K562 (cell line): ENCODE measurements around the gene TMEM229B. TPM values are rescaled to one million over a fixed set of nuclear protein-coding genes. Genes with fewer than 3 reads are reported as not detected.

Source experiments
- ATAC-seq: fragments of 200-7000 bp; cut with Tn5 transposase; 3 replicates; pipeline ENCODE4 v1.9.1; 2020; ENCODE audit warnings: moderate library complexity
- BruUV-seq: library from RNA; stranded (reverse); fragments of 400-500 nt; replicated peaks from 2 replicates; lab custom pipeline; 2021; lab: Mats Ljungman, UMichigan
- CTCF ChIA-PET: fragments of 300-600 bp; formaldehyde crosslinking; extraction: SDS; loops from one replicate; lab custom pipeline; 2021; ENCODE audit warnings: low intra/inter-chr PET ratio; lab: Yijun Ruan, JAX
- POLR2A ChIA-PET: fragments of 300-600, 350-650 bp; sonication (Branson Sonifier 250); formaldehyde crosslinking; extraction: SDS; loops from one replicate; lab custom pipeline; 2021; ENCODE audit warnings: antibody characterized with exemption, inconsistent platforms; lab: Yijun Ruan, JAX
- DNase-seq, 4 experiments: peaks; one replicate each; pipeline versions ENCODE4 v3.0.0 to v3.0.0-alpha.2; 2011 to 2018; ENCODE audit warnings: low spot score in 3 of 4, mixed read lengths in 3 of 4; ENCODE audit errors: extremely low read depth in 1 of 4
- FAIRE-seq: peaks from 2 replicates; lab custom pipeline; 2011; peaks lifted over from hg19 to GRCh38; lab: Jason Lieb, UNC
- H2AFZ ChIP-seq: 2 replicates; pipeline ENCODE4 v1.6.0; 2011; ENCODE audit warnings: low read depth, low read length, control low read depth, inconsistent platforms
- H3K27ac ChIP-seq: fragments of 200-600 bp; 3 replicates; pipeline ENCODE4 v1.8.0; 2011; ENCODE audit warnings: low read depth, mild to moderate bottlenecking, control low read depth, inconsistent platforms, low read length, moderate library complexity, mixed read lengths; ENCODE audit errors: extremely low read depth
- H3K27me3 ChIP-seq, 2 experiments: fragments of 300-600 bp in 1 of 2; 2 replicates in 1 of 2; 3 replicates in 1 of 2; pipeline versions ENCODE4 v1.6.0 to v1.8.0; 2011; ENCODE audit warnings: inconsistent platforms in 2 of 2, low read length in 2 of 2, mild to moderate bottlenecking in 1 of 2, mixed read lengths in 1 of 2, moderate library complexity in 1 of 2; ENCODE audit not compliant: control insufficient read depth in 2 of 2, insufficient read depth in 2 of 2
- H3K36me3 ChIP-seq: fragments of 300-600 bp; 3 replicates; pipeline ENCODE4 v1.8.0; 2011; ENCODE audit warnings: mild to moderate bottlenecking, low read length, inconsistent platforms; ENCODE audit not compliant: control insufficient read depth, insufficient read depth
- H3K4me1 ChIP-seq, 2 experiments: fragments of 200-600 bp in 1 of 2; replicated peaks in 1 of 2; 2 replicates in 1 of 2; 3 replicates in 1 of 2; pipeline versions ENCODE4 v1.5.1 to v1.8.0; 2011; ENCODE audit warnings: inconsistent platforms in 2 of 2, low read length in 2 of 2, mild to moderate bottlenecking in 1 of 2, mixed read lengths in 1 of 2, moderate library complexity in 1 of 2; ENCODE audit not compliant: control insufficient read depth in 2 of 2, insufficient read depth in 2 of 2
- H3K4me2 ChIP-seq: 2 replicates; pipeline ENCODE4 v1.6.1; 2011; ENCODE audit warnings: low read length, control low read depth, inconsistent platforms, mixed read lengths; ENCODE audit not compliant: insufficient read depth
- H3K4me3 ChIP-seq: fragments of 200-600 bp; sonication (generic), shearing (Covaris generic); 2 replicates; pipeline ENCODE4 v1.5.1; 2016; ENCODE audit warnings: control low read depth, inconsistent platforms
- H3K79me2 ChIP-seq: fragments of 200-600 bp; 3 replicates; pipeline ENCODE4 v1.8.0; 2011; ENCODE audit warnings: low read length, inconsistent platforms; ENCODE audit not compliant: control insufficient read depth, insufficient read depth
- H3K9ac ChIP-seq, 2 experiments: 2 replicates each; pipeline versions ENCODE4 v1.6.0 to v1.6.1; 2011; ENCODE audit warnings: low read depth in 2 of 2, low read length in 2 of 2, control low read depth in 1 of 2, inconsistent platforms in 1 of 2, mild to moderate bottlenecking in 1 of 2, mixed read lengths in 1 of 2; ENCODE audit not compliant: insufficient read depth in 1 of 2
- H3K9me1 ChIP-seq: one replicate; pipeline ENCODE4 v1.6.0; 2011; ENCODE audit warnings: inconsistent platforms, mild to moderate bottlenecking, low read length, moderate library complexity; ENCODE audit not compliant: control insufficient read depth, insufficient read depth
- H3K9me3 ChIP-seq: replicated peaks from 2 replicates; pipeline ENCODE4 v1.5.1; 2011; ENCODE audit warnings: low read depth, low read length, inconsistent platforms; ENCODE audit not compliant: control insufficient read depth, insufficient read depth
- H4K20me1 ChIP-seq: replicated peaks from 2 replicates; pipeline ENCODE4 v1.6.1; 2011; ENCODE audit warnings: low read length, inconsistent platforms, mixed read lengths; ENCODE audit not compliant: control insufficient read depth, insufficient read depth
- ELK3 ChIP-seq: fragments of 450-650 bp; formaldehyde crosslinking; IDR thresholded peaks from 2 replicates; pipeline ENCODE4 v1.4.0; 2020; ENCODE audit warnings: mild to moderate bottlenecking
- MCM7 ChIP-seq, 2 experiments: fragments of 450-650 bp; IDR thresholded peaks; 2 replicates each; pipeline ENCODE4 v1.6.1; 2016 to 2018
- NFRKB ChIP-seq: fragments of 450-650 bp; IDR thresholded peaks from 2 replicates; pipeline ENCODE4 v1.6.1; 2016; ENCODE audit warnings: low read depth
- RBM34 ChIP-seq: fragments of 200-400 bp; formaldehyde crosslinking; IDR thresholded peaks from 2 replicates; pipeline ENCODE4 v1.6.1; 2018; ENCODE audit warnings: low read length, borderline replicate concordance; ENCODE audit not compliant: insufficient read depth
- WGBS: fragments of 100-300 bp; shearing (Covaris generic); methylation state at CpG from one replicate; pipeline ENCODE4 v1.1.6; 2016; ENCODE audit warnings: low coverage, mixed read lengths; ENCODE audit not compliant: insufficient coverage; ENCODE audit errors: missing lambda C conversion rate; 5-methylcytosine and 5-hydroxymethylcytosine counted together
- in situ Hi-C: fragments of 300-500 bp; cut with MboI; formaldehyde crosslinking; loops from 4 replicates; pipeline ENCODE4 v1.15.0; 2018; ENCODE audit warnings: inconsistent platforms, mixed read lengths
- intact Hi-C: fragments of 100-400 bp; cut with micrococcal nuclease; formaldehyde crosslinking; loops from 2 replicates; pipeline ENCODE4 v1.14.2; 2022
- polyA plus RNA-seq, 8 experiments: library from polyadenylated mRNA; depleted of rRNA in 4 of 8; stranded (reverse) in 5 of 8; unstranded in 3 of 8; fragments of >200 nt; fragmentation: Nextera tagmentation in 2 of 8; fragmentation: Illumina TruSeq in 1 of 8; extraction: Ambion mirVana in 2 of 8; extraction: Trizol in 1 of 8; gene quantifications; 2 replicates each; pipeline versions ENCODE4 v1.2.1 to v1.2.3, GENCODE V29; 2011 to 2014; ENCODE audit warnings: inconsistent platforms in 1 of 8, missing spikeins in 1 of 8
- total RNA-seq, 7 experiments: library from RNA; depleted of rRNA in 6 of 7; stranded (reverse); fragments of >200 nt in 6 of 7; fragmentation: Illumina TruSeq in 2 of 7; extraction: Trizol in 2 of 7; gene quantifications; 2 replicates each; pipeline versions ENCODE4 v1.2.1 to v1.2.3, GENCODE V29; 2011 to 2021; ENCODE audit warnings: low replicate concordance in 1 of 7

TMEM229B gene
- total and polyA plus RNA-seq, 9 of the 15 experiments (the other 6 are each of a cell fraction or from before 2014, with no cell fraction given) = not detected

- Histone ChIP-seq H3K27me3 (peaks cover 5 to 28% of the 10 kb centered on the region in 2 experiments; a peak in 3 of 5 replicates), H3K9me3 (no peaks in the 10 kb centered on the region), H3K9me1 (no peaks in the 10 kb centered on the region), H3K36me3 (no peaks in the 10 kb centered on the region), H4K20me1 (no peaks in the 10 kb centered on the region), H3K9ac (no peak overlapping the region), H3K79me2 (no peaks in the 10 kb centered on the region), H3K27ac (no peak overlapping the region), H3K4me3 (no peak overlapping the region), H3K4me2 (no peak overlapping the region), H3K4me1 (peaks cover 0 to 4% of the 10 kb centered on the region in 2 experiments; a peak in 1 of 5 replicates), H2AFZ (no peak overlapping the region)
- ChIA-PET POLR2A (no interaction called here), CTCF (no interaction called here)
- in situ Hi-C loops = no loop called here
- WGBS = 0% methylated on average over 2 of the region's 2 CpGs
- BruUV-seq = no TSS peak
- FAIRE-seq (no peak), DNase-seq (no peak), ATAC-seq (no peak)
- TF ChIP-seq ELK3 (CRISPR knock-in tag) (no peak), NFRKB (no peak), RBM34 (no peak), MCM7 (IDR thresholded peaks at IDR 0.05) (no peak)
- intact Hi-C loops = no loop called here
Measured at GRCh38 chr14:67478800-67479084, 9.8 kb downstream of the TMEM229B start.
